Large intestine (tissue), 3 donors: Measurements from ENCODE around the gene SLC30A1. TPM values are rescaled to one million over a fixed set of nuclear protein-coding genes. Genes with fewer than 3 reads are reported as not detected.

Experiments
- DNase-seq, 2 donors: peaks; one replicate each; pipeline versions ENCODE4 v3.0.0 to v3.0.0-alpha.2; 2013
- H3K27ac ChIP-seq: one replicate; pipeline ENCODE4 v1.5.1; 2013; ENCODE audit warnings: low read length
- H3K27me3 ChIP-seq: 2 replicates; pipeline ENCODE4 v1.6.1; 2013; ENCODE audit warnings: low read length; ENCODE audit not compliant: control insufficient read depth, insufficient read depth
- H3K36me3 ChIP-seq: 2 replicates; pipeline ENCODE4 v1.6.1; 2013; ENCODE audit warnings: low read length; ENCODE audit not compliant: control insufficient read depth, insufficient read depth
- H3K4me1 ChIP-seq: one replicate; pipeline ENCODE4 v1.6.1; 2013; ENCODE audit warnings: low read length; ENCODE audit not compliant: control insufficient read depth, insufficient read depth
- H3K4me3 ChIP-seq: one replicate; pipeline ENCODE4 v1.5.1; 2013; ENCODE audit warnings: low read length
- H3K9me3 ChIP-seq: one replicate; pipeline ENCODE4 v1.6.1; 2013; ENCODE audit warnings: mild to moderate bottlenecking, low read depth, low read length, moderate library complexity; ENCODE audit not compliant: control insufficient read depth
- WGBS: methylation state at CpG from one replicate; pipeline ENCODE4 v1.1.5; 2013; ENCODE audit warnings: low lambda C conversion rate; ENCODE audit not compliant: insufficient coverage; 5-methylcytosine and 5-hydroxymethylcytosine counted together
- polyA plus RNA-seq: library from polyadenylated mRNA; unstranded; fragments of 120-200 nt; gene quantifications from one replicate; pipeline ENCODE4 v1.2.1, GENCODE V29; 2013

The SLC30A1 gene
- polyA plus RNA-seq, 1 donor, result 94.5 TPM

GRCh38 chr1:211535346-211535745, 43.6 kb downstream of the SLC30A1 start:
- no peaks in the 10 kb centered on the region for H3K4me1 ChIP-seq
- no peaks in the 10 kb centered on the region for H3K36me3 ChIP-seq
- no peak overlapping the region for H3K27ac ChIP-seq
- no CpG with 5 or more reads among the region's 2 CpGs for WGBS
- no peak overlapping the region for H3K4me3 ChIP-seq
- H3K27me3 ChIP-seq, result no peaks in the 10 kb centered on the region
- H3K9me3 ChIP-seq, result no peaks in the 10 kb centered on the region
- DNase-seq, result no peak

- Histone ChIP-seq H3K36me3 (no peaks in the 10 kb centered on the region), H3K27me3 (no peaks in the 10 kb centered on the region), H3K9me3 (no peaks in the 10 kb centered on the region), H3K27ac (no peak overlapping the region), H3K4me3 (no peak overlapping the region), H3K4me1 (no peaks in the 10 kb centered on the region)
- WGBS, result no CpG with 5 or more reads among the region's 5 CpGs
- DNase-seq, result no peak
Measured at GRCh38 chr1:211534545-211535291, 44.2 kb downstream of the SLC30A1 start.

- Histone ChIP-seq H3K27ac (no peak overlapping the region), H3K4me3 (no peak overlapping the region), H3K4me1 (no peaks in the 10 kb centered on the region), H3K36me3 (no peaks in the 10 kb centered on the region), H3K9me3 (no peaks in the 10 kb centered on the region), H3K27me3 (no peaks in the 10 kb centered on the region)
- no peak for DNase-seq
- no CpG with 5 or more reads among the region's 6 CpGs for WGBS
Measured at GRCh38 chr1:211532088-211532444, 46.9 kb downstream of the SLC30A1 start.

- Histone ChIP-seq H3K4me3 (no peak overlapping the region), H3K27me3 (no peaks in the 10 kb centered on the region), H3K9me3 (no peaks in the 10 kb centered on the region), H3K27ac (no peak overlapping the region), H3K4me1 (no peaks in the 10 kb centered on the region), H3K36me3 (no peaks in the 10 kb centered on the region)
- WGBS, result 87% methylated on average over 3 of the region's 15 CpGs
- DNase-seq, result no peak
Measured at GRCh38 chr1:211531194-211532087, 47.5 kb downstream of the SLC30A1 start.

- no peak overlapping the region for H3K27ac ChIP-seq
- H3K4me1 ChIP-seq, result no peaks in the 10 kb centered on the region
- no peaks in the 10 kb centered on the region for H3K9me3 ChIP-seq
- no peak for DNase-seq
- H3K27me3 ChIP-seq, result no peaks in the 10 kb centered on the region
- no peak overlapping the region for H3K4me3 ChIP-seq
- H3K36me3 ChIP-seq, result no peaks in the 10 kb centered on the region
- no CpG with 5 or more reads among the region's 2 CpGs for WGBS
Measured at GRCh38 chr1:211530102-211530501, 48.9 kb downstream of the SLC30A1 start.

- Histone ChIP-seq H3K36me3 (no peaks in the 10 kb centered on the region), H3K27ac (no peak overlapping the region), H3K4me1 (no peaks in the 10 kb centered on the region), H3K4me3 (no peak overlapping the region), H3K9me3 (no peaks in the 10 kb centered on the region), H3K27me3 (no peaks in the 10 kb centered on the region)
- DNase-seq, result no peak
- WGBS, result no CpG with 5 or more reads among the region's 9 CpGs
Measured at GRCh38 chr1:211529453-211529852, 49.5 kb downstream of the SLC30A1 start.

- no peak overlapping the region for H3K4me3 ChIP-seq
- no peaks in the 10 kb centered on the region for H3K27me3 ChIP-seq
- no peak for DNase-seq
- H3K4me1 ChIP-seq, result no peaks in the 10 kb centered on the region
- WGBS, result no CpG with 5 or more reads among the region's 7 CpGs
- H3K27ac ChIP-seq, result no peak overlapping the region
- H3K36me3 ChIP-seq, result no peaks in the 10 kb centered on the region
- H3K9me3 ChIP-seq, result no peaks in the 10 kb centered on the region
Measured at GRCh38 chr1:211529011-211529410, 50.0 kb downstream of the SLC30A1 start.

GRCh38 chr1:211527888-211528287, 51.1 kb downstream of the SLC30A1 start:
- H3K36me3 ChIP-seq, result no peaks in the 10 kb centered on the region
- H3K4me3 ChIP-seq, result no peak overlapping the region
- no peak for DNase-seq
- no peaks in the 10 kb centered on the region for H3K9me3 ChIP-seq
- WGBS, result no CpG with 5 or more reads among the region's 5 CpGs
- H3K27me3 ChIP-seq, result no peaks in the 10 kb centered on the region
- no peak overlapping the region for H3K27ac ChIP-seq
- H3K4me1 ChIP-seq, result no peaks in the 10 kb centered on the region

GRCh38 chr1:211527006-211527405, 52.0 kb downstream of the SLC30A1 start:
- Histone ChIP-seq H3K27me3 (no peaks in the 10 kb centered on the region), H3K4me1 (no peaks in the 10 kb centered on the region), H3K36me3 (no peaks in the 10 kb centered on the region), H3K27ac (no peak overlapping the region), H3K9me3 (no peaks in the 10 kb centered on the region), H3K4me3 (no peak overlapping the region)
- no CpG with 5 or more reads among the region's 3 CpGs for WGBS
- DNase-seq, result no peak

- Histone ChIP-seq H3K36me3 (no peaks in the 10 kb centered on the region), H3K4me3 (no peak overlapping the region), H3K4me1 (no peaks in the 10 kb centered on the region), H3K27me3 (no peaks in the 10 kb centered on the region), H3K9me3 (no peaks in the 10 kb centered on the region), H3K27ac (no peak overlapping the region)
- no CpG with 5 or more reads among the region's 1 CpG for WGBS
- no peak for DNase-seq
Measured at GRCh38 chr1:211526101-211526500, 52.9 kb downstream of the SLC30A1 start.
